SKM-1 treated with dmso at 0.1 percent for 144 hours (cell line): Measurements from ENCODE around the gene PHACTR1.
A peak's percentile ranks its signal among the peaks of the same experiment; 100 is the strongest.

Experiments used
- DNase-seq: peaks from one replicate; lab custom pipeline; 2025; ENCODE audit not compliant: unreplicated experiment; lab: John Stamatoyannopoulos, UW

PHACTR1 gene

GRCh38 chr6:13331516-13332348 is 615.2 kb downstream of the PHACTR1 start:
- DNase-seq = peak; percentile 54

GRCh38 chr6:13332349-13332706 is 615.8 kb downstream of the PHACTR1 start:
- DNase-seq = no peak

GRCh38 chr6:13334953-13335352 is 618.4 kb downstream of the PHACTR1 start:
- DNase-seq = no peak

GRCh38 chr6:13336553-13336952 is 620.0 kb downstream of the PHACTR1 start:
- peak; percentile 69 for DNase-seq

DNA sequence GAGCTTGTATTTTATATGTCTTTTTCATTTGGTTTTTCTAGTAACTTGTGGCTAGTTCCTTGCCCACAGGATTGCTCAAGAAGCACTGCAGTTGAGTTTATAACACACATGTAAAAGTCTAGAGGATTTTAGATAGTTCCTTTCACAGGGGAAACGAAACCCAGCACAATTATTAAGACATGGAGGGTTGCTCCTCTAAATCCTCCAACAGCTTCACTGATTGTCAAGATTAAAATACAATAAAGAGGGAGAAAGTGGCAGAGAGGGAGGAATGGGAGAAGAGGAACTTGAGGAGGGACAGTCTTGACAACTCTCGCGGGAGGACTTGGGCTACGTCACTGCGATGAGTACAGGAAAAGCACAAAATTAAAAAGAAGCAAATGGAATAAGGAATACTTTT is 621.5 kb downstream of the PHACTR1 start:
- peak; percentile 69 for DNase-seq
